Activated T-helper 2 cell treated with anti-CD3 and anti-CD28 coated beads, Interferon-gamma antibody, Interleukin-2, Interleukin-4, amounts not matched to agents 10 μg/mL and 5 μg/mL and 100 μg/mL, durations not matched to agents 14 hours and 24 hours and 36 hours (primary cell): ENCODE measurements around the gene GOLGA6L6. TPM values are rescaled to one million over a fixed set of nuclear protein-coding genes. Genes with fewer than 3 reads are reported as not detected.
"Not testable (repeated sequence)": the region's sequence is repeated elsewhere in the genome, so short reads cannot be mapped to it uniquely, and the experiment has no call there.

Source experiments
- DNase-seq: peaks from one replicate; pipeline ENCODE4 v3.0.0; 2021; ENCODE audit warnings: low spot score
- H3K27ac Mint-ChIP-seq: one replicate; pipeline ENCODE4 v1.8.0; 2021; ENCODE audit warnings: mixed read lengths
- H3K27me3 Mint-ChIP-seq: one replicate; pipeline ENCODE4 v1.8.0; 2021; ENCODE audit warnings: low read depth, mixed read lengths
- H3K36me3 Mint-ChIP-seq: one replicate; pipeline ENCODE4 v1.8.0; 2021; ENCODE audit warnings: low read depth, mixed read lengths
- H3K4me1 Mint-ChIP-seq: one replicate; pipeline ENCODE4 v1.8.0; 2021; ENCODE audit warnings: low read depth, mixed read lengths
- H3K4me3 Mint-ChIP-seq: one replicate; pipeline ENCODE4 v1.8.0; 2021; ENCODE audit warnings: low read depth, mild to moderate bottlenecking, moderate library complexity, mixed read lengths
- H3K9me3 Mint-ChIP-seq: one replicate; pipeline ENCODE4 v1.8.0; 2021; ENCODE audit warnings: mixed read lengths
- intact Hi-C: fragments of 100-400 bp; cut with micrococcal nuclease; formaldehyde crosslinking; loops from one replicate; pipeline ENCODE4 v1.15.1; 2023
- total RNA-seq: library from RNA; stranded (reverse); gene quantifications from 2 replicates; pipeline ENCODE4 v1.2.3, GENCODE V29; 2022

Gene GOLGA6L6
- total RNA-seq, 1 donor from 2014 or later, result not detected

GRCh38 chr15:20493035-20493434, 48.6 kb downstream of the GOLGA6L6 start:
- intact Hi-C loops, H3K36me3 Mint-ChIP-seq, DNase-seq, H3K9me3 Mint-ChIP-seq, H3K4me3 Mint-ChIP-seq, H3K27me3 Mint-ChIP-seq, H3K27ac Mint-ChIP-seq, H3K4me1 Mint-ChIP-seq: not testable (repeated sequence)

GRCh38 chr15:20492598-20492997, 49.0 kb downstream of the GOLGA6L6 start:
- H3K4me1 Mint-ChIP-seq, H3K36me3 Mint-ChIP-seq, H3K27me3 Mint-ChIP-seq, H3K27ac Mint-ChIP-seq, intact Hi-C loops, DNase-seq, H3K4me3 Mint-ChIP-seq, H3K9me3 Mint-ChIP-seq: not testable (repeated sequence)

GRCh38 chr15:20489320-20489719, 52.3 kb downstream of the GOLGA6L6 start:
- H3K4me3 Mint-ChIP-seq, H3K9me3 Mint-ChIP-seq, H3K27ac Mint-ChIP-seq, H3K36me3 Mint-ChIP-seq, intact Hi-C loops, H3K27me3 Mint-ChIP-seq, DNase-seq, H3K4me1 Mint-ChIP-seq: not testable (repeated sequence)
